RWPE2 (cell line): Measurements from ENCODE around the gene NDUFB4.

ENCODE experiments used
- ATAC-seq: fragments of 200-7000 bp; cut with Tn5 transposase; 3 replicates; pipeline ENCODE4 v1.9.1; 2021; ENCODE audit warnings: low read depth
- DNase-seq: peaks from one replicate; pipeline ENCODE4 v3.0.0-alpha.2; 2020; ENCODE audit warnings: low spot score
- H3K27ac ChIP-seq: fragments of 450-650 bp; 2 replicates; pipeline ENCODE4 v1.5.1; 2017; ENCODE audit warnings: mild to moderate bottlenecking; ENCODE audit not compliant: poor library complexity, severe bottlenecking
- H3K27me3 ChIP-seq: fragments of 250-450 bp; sonication (Bioruptor Pico); 2 replicates; pipeline ENCODE4 v1.5.1; 2021; ENCODE audit warnings: mild to moderate bottlenecking, moderate library complexity; ENCODE audit not compliant: insufficient read depth, poor library complexity, severe bottlenecking
- H3K36me3 ChIP-seq: fragments of 250-450 bp; sonication (Bioruptor Pico); 2 replicates; pipeline ENCODE4 v1.5.1; 2020; ENCODE audit warnings: low read depth, mild to moderate bottlenecking, moderate library complexity
- H3K4me1 ChIP-seq: fragments of 250-450 bp; sonication (Bioruptor Pico); 2 replicates; pipeline ENCODE4 v1.5.1; 2021; ENCODE audit warnings: mild to moderate bottlenecking, moderate library complexity; ENCODE audit not compliant: insufficient read depth, poor library complexity, severe bottlenecking
- H3K4me3 ChIP-seq: fragments of 250-450 bp; sonication (Bioruptor Pico); 2 replicates; pipeline ENCODE4 v1.5.1; 2021; ENCODE audit warnings: mild to moderate bottlenecking, moderate library complexity; ENCODE audit not compliant: severe bottlenecking
- H3K9me3 ChIP-seq: fragments of 250-450 bp; sonication (Bioruptor Pico); 2 replicates; pipeline ENCODE4 v1.5.1; 2021; ENCODE audit warnings: mild to moderate bottlenecking, moderate library complexity; ENCODE audit not compliant: severe bottlenecking
- TF ChIP-seq, protein P1 (sequence below): fragments of 450-650 bp; IDR thresholded peaks from one replicate; pipeline ENCODE4 v1.5.1; 2017; ENCODE audit warnings: mild to moderate bottlenecking, moderate library complexity; ENCODE audit not compliant: poor library complexity, severe bottlenecking

NDUFB4 gene

DNA sequence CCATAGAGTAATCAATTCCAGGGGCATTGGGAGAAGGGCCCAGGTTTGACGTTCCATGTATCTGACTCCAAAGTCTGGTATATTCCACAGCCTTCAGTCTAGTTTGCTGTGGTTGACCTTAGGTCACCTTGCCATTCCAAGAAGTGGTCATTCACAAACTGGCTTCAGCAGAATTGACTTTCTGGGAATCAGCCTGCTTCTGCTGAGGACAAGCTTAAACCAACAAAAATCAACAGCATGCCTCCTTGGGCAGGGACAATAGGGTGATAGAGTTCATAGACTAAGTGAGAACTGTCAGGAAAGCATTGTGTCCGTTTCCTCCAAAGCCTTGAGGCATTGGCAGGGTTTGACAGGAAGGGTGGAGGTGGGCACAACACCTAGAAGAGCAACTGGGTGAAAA, 24.1 kb upstream of the NDUFB4 start:
- Histone ChIP-seq H3K27ac (no peak overlapping the region), H3K4me3 (no peak overlapping the region), H3K36me3 (no peaks in the 10 kb centered on the region), H3K27me3 (no peaks in the 10 kb centered on the region), H3K4me1 (no peaks in the 10 kb centered on the region), H3K9me3 (no peaks in the 10 kb centered on the region)
- DNase-seq (no peak), ATAC-seq (no peak)
- TF ChIP-seq, protein P1, sequence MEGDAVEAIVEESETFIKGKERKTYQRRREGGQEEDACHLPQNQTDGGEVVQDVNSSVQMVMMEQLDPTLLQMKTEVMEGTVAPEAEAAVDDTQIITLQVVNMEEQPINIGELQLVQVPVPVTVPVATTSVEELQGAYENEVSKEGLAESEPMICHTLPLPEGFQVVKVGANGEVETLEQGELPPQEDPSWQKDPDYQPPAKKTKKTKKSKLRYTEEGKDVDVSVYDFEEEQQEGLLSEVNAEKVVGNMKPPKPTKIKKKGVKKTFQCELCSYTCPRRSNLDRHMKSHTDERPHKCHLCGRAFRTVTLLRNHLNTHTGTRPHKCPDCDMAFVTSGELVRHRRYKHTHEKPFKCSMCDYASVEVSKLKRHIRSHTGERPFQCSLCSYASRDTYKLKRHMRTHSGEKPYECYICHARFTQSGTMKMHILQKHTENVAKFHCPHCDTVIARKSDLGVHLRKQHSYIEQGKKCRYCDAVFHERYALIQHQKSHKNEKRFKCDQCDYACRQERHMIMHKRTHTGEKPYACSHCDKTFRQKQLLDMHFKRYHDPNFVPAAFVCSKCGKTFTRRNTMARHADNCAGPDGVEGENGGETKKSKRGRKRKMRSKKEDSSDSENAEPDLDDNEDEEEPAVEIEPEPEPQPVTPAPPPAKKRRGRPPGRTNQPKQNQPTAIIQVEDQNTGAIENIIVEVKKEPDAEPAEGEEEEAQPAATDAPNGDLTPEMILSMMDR: no peak

DNA sequence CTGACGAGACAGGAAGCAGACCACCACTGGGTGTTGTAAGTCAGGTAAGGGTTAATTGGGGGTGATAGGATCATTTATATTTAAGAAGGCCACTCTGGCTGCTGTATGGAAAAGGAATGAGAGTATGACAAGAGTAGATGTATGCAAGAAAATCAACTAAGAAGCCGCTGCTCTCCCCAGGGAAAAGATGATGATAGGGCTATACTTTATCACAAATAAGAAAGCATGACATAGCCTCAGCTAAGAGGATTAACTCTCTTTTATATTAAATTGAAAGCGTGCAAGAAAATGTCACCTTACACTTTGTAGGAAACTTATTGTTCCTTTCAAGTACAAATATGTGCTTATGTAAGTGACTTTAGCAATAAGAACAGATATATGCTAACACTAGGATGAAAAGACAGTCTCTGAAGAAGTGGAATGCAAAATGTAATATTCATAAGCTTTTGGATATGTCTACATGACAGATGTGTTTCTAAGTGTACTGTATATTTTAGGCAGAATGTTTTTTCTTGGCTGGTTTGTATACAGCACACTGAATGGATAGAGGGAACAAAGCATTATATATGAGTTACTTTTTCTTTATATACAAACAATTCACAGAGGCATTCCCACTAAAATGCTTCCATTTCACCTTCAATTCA, 8.7 kb upstream of the NDUFB4 start:
- H3K27ac ChIP-seq: no peak overlapping the region
- no peak for DNase-seq
- TF ChIP-seq, protein P1: no peak
- no peaks in the 10 kb centered on the region for H3K27me3 ChIP-seq
- H3K36me3 ChIP-seq: no peaks in the 10 kb centered on the region
- no peaks in the 10 kb centered on the region for H3K4me1 ChIP-seq
- H3K9me3 ChIP-seq: no peaks in the 10 kb centered on the region
- no peak for ATAC-seq
- H3K4me3 ChIP-seq: no peak overlapping the region

DNA sequence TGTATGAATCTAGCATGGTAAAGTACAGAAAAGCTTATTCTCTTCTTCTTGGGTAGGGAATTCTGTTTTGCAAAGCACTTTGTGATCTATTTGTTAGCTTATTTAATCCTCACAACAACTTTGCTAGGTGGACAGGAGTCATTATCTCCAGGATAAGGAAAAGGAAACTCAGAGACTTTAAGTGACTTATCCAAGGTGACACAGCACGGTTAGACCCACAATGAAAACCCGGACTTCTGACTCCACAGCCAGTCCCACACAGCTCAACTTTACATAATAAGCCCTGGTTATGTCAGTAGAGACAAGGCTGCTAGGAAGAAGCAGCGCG, 384 bp upstream of the NDUFB4 start:
- ATAC-seq: no peak
- TF ChIP-seq, protein P1: no peak
- Histone ChIP-seq H3K36me3 (peaks cover 38% of the 10 kb centered on the region), H3K4me1 (peaks cover 10% of the 10 kb centered on the region), H3K27me3 (no peaks in the 10 kb centered on the region), H3K9me3 (no peaks in the 10 kb centered on the region), H3K27ac (no peak overlapping the region), H3K4me3 (peak overlapping the region; percentile 52)
- DNase-seq: no peak

DNA sequence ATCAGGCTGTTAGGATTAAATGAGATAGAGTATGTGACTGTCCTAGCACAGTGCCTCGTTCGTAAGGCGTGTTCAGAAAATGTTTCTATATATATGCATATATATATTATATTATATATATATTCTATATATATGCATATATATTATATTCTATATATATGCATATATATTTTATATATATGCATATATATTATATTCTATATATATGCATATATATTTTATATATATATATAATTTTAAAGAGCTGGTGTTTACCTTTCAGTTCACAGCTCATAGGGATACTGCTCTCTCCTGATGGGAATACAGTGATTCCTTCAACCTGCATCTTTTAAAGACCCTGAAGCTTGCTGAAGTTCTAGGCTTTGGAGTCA, 702 bp downstream of the NDUFB4 start:
- peak overlapping the region; percentile 44 for H3K27ac ChIP-seq
- H3K4me3 ChIP-seq: peak overlapping the region; percentile 52
- DNase-seq (no peak), ATAC-seq (no peak)
- TF ChIP-seq, protein P1: no peak
- no peaks in the 10 kb centered on the region for H3K9me3 ChIP-seq
- H3K36me3 ChIP-seq: peaks cover 49% of the 10 kb centered on the region
- no peaks in the 10 kb centered on the region for H3K27me3 ChIP-seq
- H3K4me1 ChIP-seq: peaks cover 10% of the 10 kb centered on the region

DNA sequence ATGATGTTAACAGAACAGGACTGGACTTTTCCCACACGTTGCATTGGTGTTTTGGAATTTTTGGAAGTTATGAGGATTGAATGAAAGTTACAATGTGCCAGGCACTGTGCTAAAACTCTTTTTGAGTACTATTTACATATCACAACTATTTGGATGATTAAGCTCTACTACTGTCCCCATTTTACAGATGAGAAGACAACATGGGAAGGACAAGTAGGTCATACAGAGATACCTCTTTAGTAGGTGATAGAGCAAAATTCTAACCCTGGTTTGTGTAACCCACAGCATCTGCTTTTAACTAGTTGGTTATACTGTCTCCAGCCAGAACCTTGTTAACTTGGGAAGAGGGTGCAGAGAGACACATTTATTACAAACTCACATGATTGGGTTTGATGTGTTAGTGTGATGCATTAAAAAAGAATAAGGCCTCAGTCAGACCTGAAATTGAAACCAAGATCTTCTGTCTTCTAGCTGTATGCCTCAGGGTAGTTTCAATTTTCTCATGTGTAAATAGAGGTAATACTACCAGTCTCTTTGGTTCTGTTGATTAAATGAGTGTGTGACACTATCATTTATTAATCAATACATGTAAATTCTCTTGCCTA, 1.4 kb downstream of the NDUFB4 start:
- Histone ChIP-seq H3K36me3 (peaks cover 56% of the 10 kb centered on the region), H3K27ac (no peak overlapping the region), H3K4me3 (no peak overlapping the region), H3K27me3 (no peaks in the 10 kb centered on the region), H3K4me1 (peaks cover 10% of the 10 kb centered on the region), H3K9me3 (no peaks in the 10 kb centered on the region)
- TF ChIP-seq, protein P1: no peak
- no peak for DNase-seq
- no peak for ATAC-seq
